Raji (cell line): ENCODE results near the gene PROCR.

Experiments used
- POLR2A ChIP-seq: IDR thresholded peaks from 2 replicates; pipeline ENCODE4 v1.6.1; 2011; ENCODE audit warnings: low read depth, low read length, control low read depth; ENCODE audit not compliant: insufficient read depth

PROCR gene

DNA sequence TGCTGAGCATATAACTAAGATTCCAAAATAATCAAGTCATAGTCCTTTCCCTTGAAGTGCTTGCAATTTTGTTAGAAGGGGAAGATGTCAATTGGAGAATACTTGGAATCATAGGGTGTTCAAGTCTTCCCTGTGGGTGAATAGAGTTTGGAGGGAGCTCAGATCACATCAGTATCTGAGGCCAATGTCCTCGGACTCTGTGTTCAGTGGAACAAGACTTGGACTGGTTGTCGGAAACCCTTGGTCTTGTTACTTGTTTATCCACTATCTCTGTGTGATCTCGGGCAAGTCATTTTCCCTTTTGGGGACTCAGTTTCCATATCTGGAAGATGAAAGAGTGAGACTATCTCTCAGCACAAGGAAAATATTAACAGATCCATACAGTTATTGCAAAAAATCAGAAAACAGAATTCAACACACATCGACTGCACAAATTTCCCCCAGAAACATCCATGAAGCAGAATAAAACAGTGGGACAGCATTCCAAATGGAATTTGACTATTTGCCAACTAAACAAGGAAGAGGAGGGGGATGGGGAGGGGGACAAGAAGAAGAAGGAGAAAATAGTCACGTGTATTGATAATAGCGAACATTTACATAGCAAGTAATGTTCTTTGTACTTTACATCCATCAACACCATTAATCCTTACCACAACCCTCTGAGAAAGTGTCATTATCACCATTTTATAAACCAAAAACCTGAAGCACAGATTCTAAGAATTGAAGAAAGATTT lies 20.9 kb upstream of the PROCR start:
- TF ChIP-seq POLR2A, result no peak

DNA sequence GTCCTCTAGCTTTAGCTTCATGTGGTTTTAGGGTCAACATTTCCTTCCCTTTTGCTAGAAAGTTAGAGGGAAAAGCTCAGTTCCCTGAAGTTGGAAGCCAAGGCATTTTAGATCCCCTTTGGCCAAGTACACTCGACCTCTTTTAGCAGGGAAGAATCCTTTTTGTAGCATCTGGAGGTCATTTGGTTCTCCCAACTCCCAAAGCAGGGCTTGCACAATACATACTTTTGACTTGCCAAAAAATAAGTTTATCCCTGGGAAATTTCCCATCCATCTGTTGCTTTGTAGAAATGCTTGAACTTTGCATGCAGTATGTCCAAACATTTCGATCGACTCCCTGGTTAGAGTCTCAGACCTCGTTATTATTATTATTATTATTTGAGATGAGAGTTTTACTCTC lies 20.1 kb upstream of the PROCR start:
- no peak for TF ChIP-seq POLR2A

DNA sequence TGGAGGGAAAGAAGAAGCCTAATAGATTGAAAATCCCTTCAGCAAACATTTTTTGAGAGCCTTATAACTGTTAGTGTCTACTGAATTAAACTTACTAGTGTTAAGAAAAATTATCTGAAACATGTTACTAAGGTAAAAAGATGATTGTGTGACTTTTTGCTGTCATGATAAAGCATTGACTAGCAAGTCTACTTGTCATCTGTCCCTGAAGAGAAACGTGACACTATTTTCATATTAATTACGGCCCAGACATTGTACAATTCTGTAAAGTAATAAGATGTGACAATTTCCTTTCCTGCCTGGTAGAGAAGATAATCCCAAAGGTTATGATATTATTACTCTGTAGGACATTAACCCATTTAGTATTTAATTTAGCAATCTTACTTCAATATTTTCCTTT lies 15.9 kb upstream of the PROCR start:
- no peak for TF ChIP-seq POLR2A

DNA sequence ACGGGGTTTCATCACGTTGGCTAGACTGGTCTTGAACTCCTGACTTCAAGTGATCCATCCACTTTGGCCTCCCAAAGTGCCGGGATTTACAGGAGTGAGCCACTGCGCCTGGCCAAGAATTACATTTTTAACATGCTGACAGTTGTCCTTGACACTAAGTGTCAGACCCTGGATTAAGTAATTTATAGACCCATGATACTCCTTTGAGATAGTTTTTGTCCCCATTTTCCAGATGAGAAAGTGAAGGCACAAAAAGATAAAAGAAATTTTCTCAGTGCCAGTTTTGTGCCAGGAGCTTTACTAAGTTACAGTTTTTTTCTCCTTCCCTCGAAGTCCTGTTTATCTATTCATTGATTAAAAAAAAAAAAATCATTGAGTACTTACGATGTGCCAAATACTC lies 14.9 kb upstream of the PROCR start:
- TF ChIP-seq POLR2A, result no peak

- no peak for TF ChIP-seq POLR2A
Observed at GRCh38 chr20:35165221-35166185, 6.4 kb upstream of the PROCR start.

DNA sequence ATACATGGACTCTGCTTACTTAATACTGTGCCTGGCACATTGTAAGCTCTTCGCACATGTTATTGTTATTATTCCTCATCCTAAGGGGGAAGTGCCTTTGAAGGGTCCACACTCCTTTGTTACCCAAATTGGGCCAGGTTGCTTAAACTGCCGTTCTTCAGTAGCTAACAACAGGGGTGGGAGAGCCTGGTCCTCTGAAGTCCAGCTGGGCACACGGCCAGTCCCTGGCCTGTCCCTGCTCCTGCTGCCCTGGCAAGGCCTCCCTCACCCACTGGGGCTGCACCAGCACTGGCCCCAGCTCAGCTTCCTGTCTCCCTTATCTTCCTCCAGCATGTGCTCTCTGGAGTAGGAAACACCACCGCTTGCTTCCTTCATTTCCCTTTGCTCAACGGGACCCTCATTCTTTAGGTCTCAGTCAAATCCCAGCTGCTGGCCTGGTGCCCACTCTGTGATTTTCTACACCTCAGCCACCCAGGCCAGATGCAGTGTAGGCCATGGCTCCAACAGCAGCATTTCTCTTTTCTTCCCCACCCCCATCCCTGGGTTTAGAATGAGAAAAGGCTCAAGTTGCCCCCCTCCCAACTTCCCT lies 5.5 kb upstream of the PROCR start:
- no peak for TF ChIP-seq POLR2A

DNA sequence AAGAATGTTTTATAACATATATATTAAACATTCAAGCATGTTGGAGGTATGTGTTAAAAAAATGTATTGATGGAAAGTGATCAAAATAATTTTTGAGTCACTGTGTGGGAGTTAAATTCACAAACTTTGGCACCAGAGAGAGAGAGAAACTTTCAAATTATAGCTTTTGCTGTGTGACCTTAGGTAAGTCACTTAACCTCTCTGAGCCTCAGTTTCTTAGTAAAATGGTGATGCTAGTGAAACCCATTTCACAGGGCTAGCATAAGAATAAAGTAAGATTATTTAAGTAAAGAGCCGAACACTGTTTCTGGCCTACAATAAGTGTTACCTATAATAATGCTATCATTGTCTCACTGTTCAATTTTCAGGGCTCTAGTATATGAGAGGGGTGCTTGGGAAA lies 4.1 kb upstream of the PROCR start:
- TF ChIP-seq POLR2A, result no peak

DNA sequence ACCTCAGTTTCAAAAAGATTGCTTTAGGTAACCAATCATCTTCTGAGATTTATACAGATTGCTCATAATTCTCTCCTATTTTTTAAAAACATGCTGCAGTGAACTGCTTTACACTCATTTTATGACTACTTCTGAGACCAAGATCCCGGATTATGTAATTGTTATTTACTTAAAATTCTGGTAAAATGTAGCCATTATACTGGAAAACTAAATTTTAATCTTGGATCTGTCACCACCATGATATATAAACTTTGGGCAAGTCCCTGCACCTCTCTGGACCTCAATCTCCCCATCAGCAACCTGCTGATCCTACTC lies 477 bp upstream of the PROCR start:
- TF ChIP-seq POLR2A, result no peak

DNA sequence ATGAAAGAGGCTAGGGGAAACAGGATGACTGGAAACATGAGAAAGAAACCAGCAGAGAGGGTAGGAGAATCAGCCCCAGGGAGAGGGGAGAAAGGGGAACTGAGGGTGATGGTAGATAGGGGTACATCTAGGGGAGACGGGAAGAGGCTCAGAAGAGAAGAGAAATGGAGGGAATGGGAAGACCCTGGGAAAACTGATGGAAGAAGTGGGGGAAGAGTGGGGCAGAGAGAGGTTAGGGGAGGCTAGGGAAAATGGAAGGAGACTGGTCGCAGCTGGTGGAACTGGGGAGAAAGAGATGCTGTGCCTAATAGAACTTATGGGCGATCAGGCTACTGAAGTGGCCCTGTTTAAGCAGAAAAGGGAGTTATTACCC lies 548 bp downstream of the PROCR start:
- no peak for TF ChIP-seq POLR2A

DNA sequence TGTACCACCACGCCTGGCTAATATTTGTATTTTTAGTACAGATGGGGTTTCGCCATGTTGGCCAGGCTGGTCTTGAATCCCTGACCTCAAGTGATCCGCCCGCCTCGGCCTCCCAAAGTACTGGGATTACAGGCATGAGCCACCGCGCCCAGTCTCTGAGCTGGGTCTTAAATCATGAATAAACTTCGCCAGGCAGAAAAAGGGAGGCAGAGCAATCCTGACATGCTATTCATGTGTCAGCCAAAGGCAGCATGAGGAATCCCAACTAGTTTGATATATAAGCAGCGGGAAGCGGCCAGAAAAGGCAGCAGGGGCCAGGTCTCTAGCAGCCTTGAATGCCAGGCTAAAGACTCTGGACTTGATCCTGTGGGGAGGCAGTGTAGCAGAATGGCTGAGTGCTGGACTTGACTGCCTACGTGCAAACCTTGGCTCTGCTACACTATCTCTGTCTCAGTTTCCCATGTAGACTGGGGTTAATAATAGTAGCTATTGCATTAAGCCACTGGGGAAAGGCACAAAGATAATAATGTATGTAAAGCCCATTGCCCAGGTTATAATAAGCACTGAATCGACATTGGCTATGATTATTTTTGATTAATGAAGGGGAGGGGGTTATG lies 1.8 kb downstream of the PROCR start:
- no peak for TF ChIP-seq POLR2A

- no peak for TF ChIP-seq POLR2A
Observed at GRCh38 chr20:35174458-35175216, 2.8 kb downstream of the PROCR start.

- TF ChIP-seq POLR2A, result no peak
Observed at GRCh38 chr20:35176132-35176531, 4.3 kb downstream of the PROCR start.

DNA sequence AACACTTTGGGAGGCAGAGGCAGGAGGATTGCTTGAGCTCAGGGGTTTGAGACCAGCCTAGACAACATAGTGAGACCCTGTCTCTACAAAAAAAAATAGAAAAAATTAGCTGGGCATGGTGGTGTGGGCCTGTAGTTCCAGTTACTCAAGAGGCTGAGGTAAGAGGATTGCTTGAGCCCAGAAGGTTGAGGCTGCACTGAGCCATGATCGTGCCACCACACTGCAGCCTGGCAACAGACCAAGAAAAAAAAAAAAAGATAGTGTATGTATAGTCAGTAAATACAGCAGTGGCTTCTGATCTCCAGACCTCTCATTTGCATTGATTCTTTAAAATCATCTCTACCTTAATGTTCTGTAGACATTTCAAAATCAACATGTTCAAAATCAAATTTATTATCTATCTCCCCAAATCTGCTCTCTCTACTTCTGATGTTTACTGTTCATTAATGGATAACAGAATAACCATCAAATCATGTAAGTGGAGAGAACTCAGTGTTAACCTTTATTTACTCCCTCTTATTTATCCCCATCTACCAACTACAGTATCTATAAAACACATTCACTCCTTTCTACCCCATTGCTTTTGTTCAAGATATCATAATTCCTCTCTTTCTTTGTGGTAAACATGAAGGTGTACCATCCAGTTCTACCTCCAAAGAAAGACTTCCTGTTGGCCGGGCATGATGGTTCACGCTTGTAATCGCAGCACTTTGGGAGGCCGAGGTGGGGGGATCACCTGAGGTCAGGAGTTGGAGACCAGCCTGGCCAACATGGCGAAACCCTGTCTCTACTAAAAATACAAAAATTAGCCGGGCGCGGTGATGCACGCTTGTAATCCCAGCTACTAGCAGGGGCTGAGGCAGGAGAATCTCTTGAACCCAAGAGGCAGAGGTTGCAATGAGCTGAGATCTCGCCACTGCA lies 7.7 kb downstream of the PROCR start:
- no peak for TF ChIP-seq POLR2A

- TF ChIP-seq POLR2A, result no peak
Observed at GRCh38 chr20:35180266-35180665, 8.4 kb downstream of the PROCR start.
